GM21723 (cell line): ENCODE results near the gene ANKRD55.
A peak's percentile ranks its signal among the peaks of the same experiment; 100 is the strongest.
"Not testable (repeated sequence)": the region's sequence is repeated elsewhere in the genome, so short reads cannot be mapped to it uniquely, and the experiment has no call there.

ENCODE experiments used
- ATAC-seq: cut with Tn5 transposase; IDR thresholded peaks from one replicate; pipeline ENCODE4 v1.9.1; 2021; ENCODE audit warnings: mild to moderate bottlenecking, moderate library complexity; ENCODE audit not compliant: unreplicated experiment

Gene ANKRD55

GRCh38 chr5:56147106-56147505 is 86.0 kb downstream of the ANKRD55 start:
- no peak for ATAC-seq

GRCh38 chr5:56146674-56147073 is 86.5 kb downstream of the ANKRD55 start:
- ATAC-seq, result no peak

GRCh38 chr5:56145511-56145910 is 87.6 kb downstream of the ANKRD55 start:
- ATAC-seq, result no peak

- ATAC-seq, result no peak
Measured at GRCh38 chr5:56145106-56145505, 88.0 kb downstream of the ANKRD55 start.

- no peak for ATAC-seq
Measured at GRCh38 chr5:56144211-56144610, 88.9 kb downstream of the ANKRD55 start.

GRCh38 chr5:56143373-56143714 is 89.8 kb downstream of the ANKRD55 start:
- no peak for ATAC-seq

GRCh38 chr5:56142614-56143372 is 90.3 kb downstream of the ANKRD55 start:
- peak; percentile 89 for ATAC-seq

GRCh38 chr5:56142233-56142613 is 90.9 kb downstream of the ANKRD55 start:
- no peak for ATAC-seq

- no peak for ATAC-seq
Measured at GRCh38 chr5:56140073-56140472, 93.1 kb downstream of the ANKRD55 start.

- no peak for ATAC-seq
Measured at GRCh38 chr5:56130664-56131063, 102.5 kb downstream of the ANKRD55 start.

- no peak for ATAC-seq
Measured at GRCh38 chr5:56129288-56129687, 103.8 kb downstream of the ANKRD55 start.

- ATAC-seq, result no peak
Measured at GRCh38 chr5:56128113-56128512, 105.0 kb downstream of the ANKRD55 start.

- ATAC-seq, result no peak
Measured at GRCh38 chr5:56126487-56127179, 106.5 kb downstream of the ANKRD55 start.

GRCh38 chr5:56123531-56124243 is 109.4 kb downstream of the ANKRD55 start:
- no peak for ATAC-seq

GRCh38 chr5:56122360-56122985 is 110.7 kb downstream of the ANKRD55 start:
- ATAC-seq, result not testable (repeated sequence)

GRCh38 chr5:56119050-56119449 is 114.1 kb downstream of the ANKRD55 start:
- ATAC-seq, result no peak

GRCh38 chr5:56116599-56117141 is 116.5 kb downstream of the ANKRD55 start:
- no peak for ATAC-seq

- no peak for ATAC-seq
Measured at GRCh38 chr5:56115589-56115988, 117.5 kb downstream of the ANKRD55 start.

GRCh38 chr5:56112526-56113121 is 120.5 kb downstream of the ANKRD55 start:
- no peak for ATAC-seq

GRCh38 chr5:56111404-56111781 is 121.7 kb downstream of the ANKRD55 start:
- no peak for ATAC-seq
